HepG2 (cell line): ENCODE results near the gene STMN3. TPM values are rescaled to one million over a fixed set of nuclear protein-coding genes. Genes with fewer than 3 reads are reported as not detected.

ENCODE experiments used
- BATF2 ChIP-seq: sonication (generic); formaldehyde crosslinking; IDR thresholded peaks from 2 replicates; pipeline ENCODE4 v1.8.0; 2022; ENCODE audit warnings: mild to moderate bottlenecking, missing genetic modification reagents, moderate library complexity
- EED ChIP-seq: sonication (generic); formaldehyde crosslinking; IDR thresholded peaks from 2 replicates; pipeline ENCODE4 v1.5.0; 2020; ENCODE audit warnings: mild to moderate bottlenecking, missing genetic modification reagents
- HNF1A ChIP-seq, 2 experiments: sonication (generic) in 1 of 2; formaldehyde crosslinking in 1 of 2; IDR thresholded peaks; 2 replicates each; pipeline versions ENCODE4 v1.4.0 to v1.6.1; 2016 to 2020; ENCODE audit warnings: borderline replicate concordance in 1 of 2, low read depth in 1 of 2, mild to moderate bottlenecking in 1 of 2, missing genetic modification reagents in 1 of 2
- HNRNPL ChIP-seq: fragments of 200-400 bp; formaldehyde crosslinking; IDR thresholded peaks from 2 replicates; pipeline ENCODE4 v1.6.1; 2017; ENCODE audit warnings: mild to moderate bottlenecking, low read depth, low read length
- MED1 ChIP-seq: sonication (generic); formaldehyde crosslinking; IDR thresholded peaks from 2 replicates; pipeline ENCODE4 v1.4.0; 2020; ENCODE audit warnings: missing genetic modification reagents
- SRY ChIP-seq: sonication (generic); formaldehyde crosslinking; IDR thresholded peaks from 2 replicates; pipeline ENCODE4 v1.8.0; 2022; ENCODE audit warnings: mild to moderate bottlenecking, missing genetic modification reagents
- ZEB1 ChIP-seq: IDR thresholded peaks from 2 replicates; pipeline ENCODE4 v1.6.1; 2012; ENCODE audit warnings: mild to moderate bottlenecking, low read depth, inconsistent platforms; ENCODE audit not compliant: insufficient replicate concordance
- ZMYM3 ChIP-seq: sonication (generic); formaldehyde crosslinking; IDR thresholded peaks from 2 replicates; pipeline ENCODE4 v1.5.1; 2020; ENCODE audit warnings: mild to moderate bottlenecking, missing genetic modification reagents
- ZNF160 ChIP-seq: sonication (generic); formaldehyde crosslinking; IDR thresholded peaks from 2 replicates; pipeline ENCODE4 v1.8.0; 2022; ENCODE audit warnings: mild to moderate bottlenecking, inconsistent platforms, missing genetic modification reagents
- ZNF207 ChIP-seq: fragments of 450-650 bp; IDR thresholded peaks from 2 replicates; pipeline ENCODE4 v1.6.1; 2016; ENCODE audit warnings: antibody characterized with exemption, borderline replicate concordance
- ZNF331 ChIP-seq: sonication (generic); formaldehyde crosslinking; IDR thresholded peaks from 2 replicates; pipeline ENCODE4 v1.4.0; 2020; ENCODE audit warnings: missing genetic modification reagents
- ZNF589 ChIP-seq: sonication (generic); formaldehyde crosslinking; conservative IDR thresholded peaks from 2 replicates; pipeline ENCODE4 v1.8.0; 2022; ENCODE audit warnings: mild to moderate bottlenecking, moderate library complexity, missing genetic modification reagents
- polyA plus RNA-seq, 8 experiments: library from polyadenylated mRNA; depleted of rRNA in 3 of 8; stranded (reverse) in 7 of 8; unstranded in 1 of 8; fragments of >200 nt; fragmentation: Illumina TruSeq in 4 of 8; extraction: Trizol in 4 of 8; gene quantifications; 2 replicates each; pipeline versions ENCODE4 v1.2.1 to v1.2.3, GENCODE V29; 2011 to 2016; ENCODE audit warnings: low read depth in 4 of 8, missing spikeins in 1 of 8, mixed read lengths in 1 of 8; ENCODE audit not compliant: insufficient read depth in 1 of 8
- total RNA-seq, 5 experiments: library from RNA; depleted of rRNA; stranded (reverse); fragments of >200 nt; fragmentation: Illumina TruSeq; extraction: Trizol; gene quantifications; 2 replicates each; pipeline ENCODE4 v1.2.3, GENCODE V29; 2016; ENCODE audit warnings: low read depth in 1 of 5
- TF ChIP-seq, protein P1 (sequence below): sonication (generic); formaldehyde crosslinking; IDR thresholded peaks from 2 replicates; pipeline ENCODE4 v1.8.1; 2023; ENCODE audit warnings: mild to moderate bottlenecking, missing genetic modification reagents, borderline replicate concordance
- TF ChIP-seq, protein P2 (sequence below): sonication (generic); formaldehyde crosslinking; IDR thresholded peaks from 2 replicates; pipeline ENCODE4 v1.9.0; 2021; ENCODE audit warnings: mild to moderate bottlenecking, missing genetic modification reagents
- TF ChIP-seq, protein P3 (sequence below): sonication (generic); formaldehyde crosslinking; conservative IDR thresholded peaks from 2 replicates; pipeline ENCODE4 v1.8.1; 2023; ENCODE audit warnings: missing genetic modification reagents

STMN3 gene
- total and polyA plus RNA-seq, 2 of the 13 experiments (the other 11 are each of a cell fraction or from before 2014, with no cell fraction given) = 21.0 to 48.3 TPM

DNA sequence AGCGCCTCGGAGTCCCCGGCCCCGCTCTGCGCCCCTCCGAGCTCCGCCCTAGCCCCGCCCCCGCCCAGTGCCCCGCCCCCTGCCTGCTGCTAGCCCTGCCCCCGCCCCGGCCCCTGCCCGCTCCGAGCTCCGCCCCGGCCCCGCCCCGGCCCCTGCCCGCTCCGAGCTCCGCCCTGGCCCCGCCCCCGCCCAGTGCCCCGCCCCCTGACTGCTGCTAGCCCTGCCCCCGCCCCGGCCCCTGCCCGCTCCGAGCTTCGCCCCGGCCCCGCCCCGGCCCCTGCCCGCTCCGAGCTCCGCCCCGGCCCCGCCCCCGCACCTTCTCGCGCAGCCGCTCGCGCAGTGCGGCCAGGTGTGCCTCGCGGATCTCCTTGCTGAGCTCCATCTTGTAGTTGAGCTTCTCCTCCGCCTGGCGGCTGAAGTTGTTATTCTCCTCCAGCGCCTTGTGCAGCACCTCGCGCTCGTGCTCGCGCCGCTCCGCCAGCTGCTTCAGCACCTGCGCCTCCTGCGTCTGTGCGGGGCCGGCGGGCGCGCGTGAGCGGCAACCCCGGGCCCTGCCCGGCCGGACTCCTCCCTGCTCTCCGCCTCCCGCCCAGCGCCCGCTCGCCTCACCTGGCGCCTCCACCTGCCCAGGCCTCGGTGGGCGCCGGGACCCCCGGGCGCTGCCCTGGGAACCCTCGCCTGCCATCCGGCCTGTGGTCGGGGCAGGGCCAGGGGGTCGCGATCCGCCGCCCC, 11.3 kb downstream of the STMN3 start (continued):
- TF ChIP-seq BATF2 (CRISPR knock-in tag) (no peak), ZMYM3 (CRISPR knock-in tag) (no peak), EED (CRISPR knock-in tag) (no peak), SRY (peak; percentile 67; the same call in 1 of the 2 replicates), ZNF331 (CRISPR knock-in tag) (peak; percentile 81), MED1 (CRISPR knock-in tag) (peak; percentile 54), HNRNPL (no peak), ZNF207 (no peak), ZNF589 (peak; percentile 36; the same call in 1 of the 2 replicates), ZEB1 (peak; percentile 74), HNF1A (IDR thresholded peaks at IDR 0.05; ENCODE audit: low read depth) (no peak), HNF1A (CRISPR knock-in tag; IDR thresholded peaks at IDR 0.05; ENCODE audit: borderline replicate concordance) (no peak; the same call in 1 of the 2 replicates), ZNF160 (CRISPR knock-in tag) (peak; percentile 26; the same call in 1 of the 2 replicates)
- TF ChIP-seq, protein P1, sequence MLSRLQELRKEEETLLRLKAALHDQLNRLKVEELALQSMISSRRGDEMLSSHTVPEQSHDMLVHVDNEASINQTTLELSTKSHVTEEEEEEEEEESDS (CRISPR knock-in tag) = no peak
- TF ChIP-seq, protein P2, sequence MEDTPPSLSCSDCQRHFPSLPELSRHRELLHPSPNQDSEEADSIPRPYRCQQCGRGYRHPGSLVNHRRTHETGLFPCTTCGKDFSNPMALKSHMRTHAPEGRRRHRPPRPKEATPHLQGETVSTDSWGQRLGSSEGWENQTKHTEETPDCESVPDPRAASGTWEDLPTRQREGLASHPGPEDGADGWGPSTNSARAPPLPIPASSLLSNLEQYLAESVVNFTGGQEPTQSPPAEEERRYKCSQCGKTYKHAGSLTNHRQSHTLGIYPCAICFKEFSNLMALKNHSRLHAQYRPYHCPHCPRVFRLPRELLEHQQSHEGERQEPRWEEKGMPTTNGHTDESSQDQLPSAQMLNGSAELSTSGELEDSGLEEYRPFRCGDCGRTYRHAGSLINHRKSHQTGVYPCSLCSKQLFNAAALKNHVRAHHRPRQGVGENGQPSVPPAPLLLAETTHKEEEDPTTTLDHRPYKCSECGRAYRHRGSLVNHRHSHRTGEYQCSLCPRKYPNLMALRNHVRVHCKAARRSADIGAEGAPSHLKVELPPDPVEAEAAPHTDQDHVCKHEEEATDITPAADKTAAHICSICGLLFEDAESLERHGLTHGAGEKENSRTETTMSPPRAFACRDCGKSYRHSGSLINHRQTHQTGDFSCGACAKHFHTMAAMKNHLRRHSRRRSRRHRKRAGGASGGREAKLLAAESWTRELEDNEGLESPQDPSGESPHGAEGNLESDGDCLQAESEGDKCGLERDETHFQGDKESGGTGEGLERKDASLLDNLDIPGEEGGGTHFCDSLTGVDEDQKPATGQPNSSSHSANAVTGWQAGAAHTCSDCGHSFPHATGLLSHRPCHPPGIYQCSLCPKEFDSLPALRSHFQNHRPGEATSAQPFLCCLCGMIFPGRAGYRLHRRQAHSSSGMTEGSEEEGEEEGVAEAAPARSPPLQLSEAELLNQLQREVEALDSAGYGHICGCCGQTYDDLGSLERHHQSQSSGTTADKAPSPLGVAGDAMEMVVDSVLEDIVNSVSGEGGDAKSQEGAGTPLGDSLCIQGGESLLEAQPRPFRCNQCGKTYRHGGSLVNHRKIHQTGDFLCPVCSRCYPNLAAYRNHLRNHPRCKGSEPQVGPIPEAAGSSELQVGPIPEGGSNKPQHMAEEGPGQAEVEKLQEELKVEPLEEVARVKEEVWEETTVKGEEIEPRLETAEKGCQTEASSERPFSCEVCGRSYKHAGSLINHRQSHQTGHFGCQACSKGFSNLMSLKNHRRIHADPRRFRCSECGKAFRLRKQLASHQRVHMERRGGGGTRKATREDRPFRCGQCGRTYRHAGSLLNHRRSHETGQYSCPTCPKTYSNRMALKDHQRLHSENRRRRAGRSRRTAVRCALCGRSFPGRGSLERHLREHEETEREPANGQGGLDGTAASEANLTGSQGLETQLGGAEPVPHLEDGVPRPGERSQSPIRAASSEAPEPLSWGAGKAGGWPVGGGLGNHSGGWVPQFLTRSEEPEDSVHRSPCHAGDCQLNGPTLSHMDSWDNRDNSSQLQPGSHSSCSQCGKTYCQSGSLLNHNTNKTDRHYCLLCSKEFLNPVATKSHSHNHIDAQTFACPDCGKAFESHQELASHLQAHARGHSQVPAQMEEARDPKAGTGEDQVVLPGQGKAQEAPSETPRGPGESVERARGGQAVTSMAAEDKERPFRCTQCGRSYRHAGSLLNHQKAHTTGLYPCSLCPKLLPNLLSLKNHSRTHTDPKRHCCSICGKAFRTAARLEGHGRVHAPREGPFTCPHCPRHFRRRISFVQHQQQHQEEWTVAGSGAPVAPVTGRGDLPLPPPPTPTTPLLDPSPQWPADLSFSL (CRISPR knock-in tag) = 0 out of 2 replicates have a peak, but pooled peaks have one; percentile 20
- TF ChIP-seq, protein P3, sequence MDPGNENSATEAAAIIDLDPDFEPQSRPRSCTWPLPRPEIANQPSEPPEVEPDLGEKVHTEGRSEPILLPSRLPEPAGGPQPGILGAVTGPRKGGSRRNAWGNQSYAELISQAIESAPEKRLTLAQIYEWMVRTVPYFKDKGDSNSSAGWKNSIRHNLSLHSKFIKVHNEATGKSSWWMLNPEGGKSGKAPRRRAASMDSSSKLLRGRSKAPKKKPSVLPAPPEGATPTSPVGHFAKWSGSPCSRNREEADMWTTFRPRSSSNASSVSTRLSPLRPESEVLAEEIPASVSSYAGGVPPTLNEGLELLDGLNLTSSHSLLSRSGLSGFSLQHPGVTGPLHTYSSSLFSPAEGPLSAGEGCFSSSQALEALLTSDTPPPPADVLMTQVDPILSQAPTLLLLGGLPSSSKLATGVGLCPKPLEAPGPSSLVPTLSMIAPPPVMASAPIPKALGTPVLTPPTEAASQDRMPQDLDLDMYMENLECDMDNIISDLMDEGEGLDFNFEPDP (CRISPR knock-in tag) = no peak
